ENCODE data around the gene PTPRD.

DNA sequence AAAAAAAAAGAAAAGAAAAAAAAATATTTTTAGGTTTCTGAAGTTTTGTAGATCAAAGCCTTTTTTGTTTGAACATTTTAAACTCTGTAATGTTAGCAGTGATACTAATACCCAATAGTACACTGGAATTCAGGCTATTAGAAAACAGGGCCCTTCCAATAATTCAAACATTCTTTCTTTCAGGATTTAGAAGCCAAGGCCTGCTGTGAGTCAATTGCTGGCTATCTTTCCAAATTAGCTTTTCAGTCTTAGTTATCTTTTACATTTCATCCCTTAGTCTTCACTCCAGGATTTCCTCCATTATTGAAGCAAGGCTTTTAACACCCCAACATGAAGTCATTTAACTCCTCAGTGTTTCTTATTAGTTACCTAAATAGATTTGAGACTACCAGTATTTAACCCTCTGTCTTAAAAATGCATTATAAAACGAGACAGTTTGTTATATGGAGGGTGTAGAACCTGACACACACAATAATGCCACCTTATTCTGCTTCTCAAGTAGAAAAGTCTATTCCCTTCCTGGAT is 1861.3 kb downstream of the PTPRD start:
- TF ChIP-seq POLR2A (conservative IDR thresholded peaks at IDR 0.05) (no peak), KLF16 (IDR thresholded peaks at IDR 0.05) (no peak)
